Endothelial cell of umbilical vein (primary cell): ENCODE data around the gene NDUFB7. TPM values are rescaled to one million over a fixed set of nuclear protein-coding genes. Genes with fewer than 3 reads are reported as not detected.

ENCODE experiments used
- BruUV-seq: library from RNA; stranded (reverse); fragments of 400-500 nt; replicated peaks from 2 replicates; lab custom pipeline; 2021; lab: Mats Ljungman, UMichigan
- CTCF ChIA-PET: fragments of 300-600, 350-600 bp; sonication (Branson Sonifier 250); formaldehyde crosslinking; loops from one replicate; lab custom pipeline; 2021; ENCODE audit warnings: antibody characterized with exemption, inconsistent platforms; lab: Charles Lee
- POLR2A ChIA-PET: fragments of 300-600, 350-600 bp; sonication (Branson Sonifier 250); formaldehyde crosslinking; loops from one replicate; lab custom pipeline; 2021; ENCODE audit warnings: antibody characterized with exemption, inconsistent platforms; lab: Charles Lee
- DNase-seq: peaks from one replicate; pipeline ENCODE4 v3.0.0-alpha.2; 2011; ENCODE audit warnings: low read depth, low spot score
- FAIRE-seq: peaks from 2 replicates; lab custom pipeline; 2011; peaks lifted over from hg19 to GRCh38; lab: Jason Lieb, UNC
- H2AFZ ChIP-seq: 2 replicates; pipeline ENCODE4 v1.6.0; 2012; ENCODE audit warnings: low read depth, low read length, control low read depth, inconsistent platforms
- H3K27ac ChIP-seq: 2 replicates; pipeline ENCODE4 v1.5.1; 2011; ENCODE audit warnings: low read depth, mild to moderate bottlenecking, control low read depth, low read length, moderate library complexity; ENCODE audit not compliant: insufficient read depth
- H3K27me3 ChIP-seq, 2 experiments: 2 replicates each; pipeline versions ENCODE4 v1.6.0 to v1.6.1; 2011; ENCODE audit warnings: low read length in 2 of 2, mixed read lengths in 1 of 2; ENCODE audit not compliant: control insufficient read depth in 2 of 2, insufficient read depth in 2 of 2
- H3K36me3 ChIP-seq, 2 experiments: 2 replicates in 1 of 2; 3 replicates in 1 of 2; pipeline ENCODE4 v1.5.1; 2011; ENCODE audit warnings: low read length in 2 of 2, mild to moderate bottlenecking in 1 of 2, moderate library complexity in 1 of 2; ENCODE audit not compliant: control insufficient read depth in 2 of 2, insufficient read depth in 2 of 2; ENCODE audit errors: extremely low read depth in 1 of 2
- H3K4me1 ChIP-seq: 3 replicates; pipeline ENCODE4 v1.5.1; 2011; ENCODE audit warnings: mild to moderate bottlenecking, low read length; ENCODE audit not compliant: control insufficient read depth, insufficient read depth; ENCODE audit errors: extremely low read depth
- H3K4me2 ChIP-seq: 2 replicates; pipeline ENCODE4 v1.6.1; 2011; ENCODE audit warnings: low read length, control low read depth, mixed read lengths; ENCODE audit not compliant: insufficient read depth
- H3K4me3 ChIP-seq, 3 experiments: fragments of 200-600 bp in 1 of 3; sonication (generic), shearing (Covaris generic) in 1 of 3; replicated peaks in 1 of 3; 2 replicates each; pipeline ENCODE4 v1.5.1; 2011 to 2016; ENCODE audit warnings: control low read depth in 3 of 3, low read length in 3 of 3, mild to moderate bottlenecking in 2 of 3, inconsistent platforms in 1 of 3, low read depth in 1 of 3, moderate library complexity in 1 of 3; ENCODE audit not compliant: insufficient read depth in 1 of 3
- H3K79me2 ChIP-seq: 2 replicates; pipeline ENCODE4 v1.6.0; 2012; ENCODE audit warnings: low read length, inconsistent platforms; ENCODE audit not compliant: control insufficient read depth, insufficient read depth
- H3K9ac ChIP-seq: replicated peaks from 2 replicates; pipeline ENCODE3; 2011; ENCODE audit warnings: low read length, control low read depth; ENCODE audit not compliant: insufficient read depth; ENCODE audit errors: extremely low read depth
- H3K9me1 ChIP-seq: replicated peaks from 3 replicates; pipeline ENCODE4 v1.6.0; 2011; ENCODE audit warnings: mild to moderate bottlenecking, low read length; ENCODE audit not compliant: control insufficient read depth, insufficient read depth; ENCODE audit errors: extremely low read depth
- H3K9me3 ChIP-seq: replicated peaks from 2 replicates; pipeline ENCODE4 v1.5.1; 2012; ENCODE audit warnings: low read length, inconsistent platforms; ENCODE audit not compliant: control insufficient read depth, insufficient read depth
- H4K20me1 ChIP-seq: replicated peaks from 2 replicates; pipeline ENCODE3; 2011; ENCODE audit warnings: mild to moderate bottlenecking, low read length; ENCODE audit not compliant: control insufficient read depth, insufficient read depth; ENCODE audit errors: extremely low read depth
- EZH2 ChIP-seq: IDR thresholded peaks from 2 replicates; pipeline ENCODE4 v1.6.1; 2012; ENCODE audit warnings: borderline replicate concordance, low read depth, mild to moderate bottlenecking, moderate library complexity, low read length, inconsistent platforms; ENCODE audit not compliant: severe bottlenecking
- FOS ChIP-seq: IDR thresholded peaks from 2 replicates; pipeline ENCODE4 v1.6.1; 2011; ENCODE audit warnings: mild to moderate bottlenecking, low read length, moderate library complexity, borderline replicate concordance; ENCODE audit not compliant: insufficient read depth
- GATA2 ChIP-seq: IDR thresholded peaks from 2 replicates; pipeline ENCODE4 v1.7.0; 2011; ENCODE audit warnings: low read depth, mild to moderate bottlenecking, moderate library complexity, mixed read lengths, low read length; ENCODE audit not compliant: insufficient read length, insufficient read depth
- JUN ChIP-seq: IDR thresholded peaks from 2 replicates; pipeline ENCODE4 v1.6.1; 2011; ENCODE audit warnings: borderline replicate concordance, low read depth; ENCODE audit not compliant: insufficient read length, insufficient read depth
- MYC ChIP-seq: IDR thresholded peaks from one replicate; pipeline ENCODE4 v1.6.1; 2011; ENCODE audit warnings: mild to moderate bottlenecking, low read depth, low read length
- POLR2A ChIP-seq: IDR thresholded peaks from 2 replicates; pipeline ENCODE4 v1.6.1; 2012; ENCODE audit warnings: low read depth, mild to moderate bottlenecking, control low read depth, low read length
- POLR2AphosphoS5 ChIP-seq: IDR thresholded peaks from 2 replicates; pipeline ENCODE4 v1.6.1; 2012; ENCODE audit warnings: low read depth, mild to moderate bottlenecking, control low read depth, low read length, moderate library complexity; ENCODE audit not compliant: insufficient read depth
- dilution Hi-C: fragments of 300-500 bp; cut with MboI; formaldehyde crosslinking; loops from one replicate; pipeline ENCODE4 v1.15.0; 2019; ENCODE audit warnings: low sequenced_read_pairs; ENCODE audit not compliant: extremely low pct_ligation_motif_present
- intact Hi-C: fragments of 100-400 bp; cut with micrococcal nuclease; formaldehyde crosslinking; loops from one replicate; pipeline ENCODE4 v1.10.0; 2022
- polyA plus RNA-seq, 4 experiments: library from polyadenylated mRNA; depleted of rRNA in 3 of 4; stranded (reverse) in 3 of 4; unstranded in 1 of 4; fragments of >200 nt; gene quantifications; 2 replicates each; pipeline versions ENCODE4 v1.2.1 to v1.2.3, GENCODE V29; 2011 to 2012; ENCODE audit warnings: missing spikeins in 1 of 4
- total RNA-seq: library from RNA; stranded (reverse); gene quantifications from 2 replicates; pipeline ENCODE4 v1.2.3, GENCODE V29; 2021
- TF ChIP-seq, protein P1 (sequence below): IDR thresholded peaks from 2 replicates; pipeline ENCODE4 v1.6.1; 2011; ENCODE audit not compliant: insufficient read depth, insufficient read length
- TF ChIP-seq, protein P2 (sequence below), 2 donors: IDR thresholded peaks; 1 replicate in 1 of 2; 2 replicates in 1 of 2; pipeline ENCODE4 v1.5.1; 2011; ENCODE audit warnings: low read length in 2 of 2, mild to moderate bottlenecking in 2 of 2, moderate library complexity in 2 of 2, control low read depth in 1 of 2, inconsistent platforms in 1 of 2, low read depth in 1 of 2; ENCODE audit not compliant: insufficient read depth in 1 of 2; ENCODE audit errors: extremely low read depth in 1 of 2

Gene NDUFB7
- total and polyA plus RNA-seq, 2 donors (not counting 3 experiments of a cell fraction or from before 2014, with no cell fraction given), result 177 to 655 TPM

DNA sequence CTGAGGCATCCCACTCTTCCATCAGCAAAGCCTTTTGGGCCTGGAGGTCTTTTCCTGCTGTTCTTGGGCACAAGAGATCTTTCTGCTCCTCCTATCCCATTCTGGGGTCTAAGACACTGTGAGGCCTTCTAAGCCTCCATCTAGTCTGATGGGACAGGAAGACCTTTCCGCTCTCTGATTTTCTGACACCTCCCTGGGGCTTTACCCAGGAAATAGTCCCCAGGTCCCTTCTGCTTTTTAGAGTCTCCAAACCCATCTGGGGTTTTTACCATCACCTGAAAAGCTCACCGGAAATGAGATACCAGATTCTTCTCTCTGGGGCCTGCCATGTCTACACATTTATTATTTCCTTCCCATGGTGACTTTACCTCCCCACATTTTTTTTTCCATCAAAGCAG lies 32.1 kb upstream of the NDUFB7 start:
- intact Hi-C loops, result no loop called here
- BruUV-seq, result no TSS peak

More for the DNA sequence above, 32.1 kb upstream of the NDUFB7 start:
- Histone ChIP-seq H3K4me2 (no peak overlapping the region), H3K4me1 (no peaks in the 10 kb centered on the region), H3K36me3 (no peaks in the 10 kb centered on the region), H3K27me3 (no peaks in the 10 kb centered on the region), H4K20me1 (no peaks in the 10 kb centered on the region), H2AFZ (no peak overlapping the region), H3K9me1 (no peaks in the 10 kb centered on the region), H3K27ac (no peak overlapping the region), H3K4me3 (no peak overlapping the region), H3K79me2 (no peaks in the 10 kb centered on the region), H3K9me3 (no peaks in the 10 kb centered on the region), H3K9ac (no peak overlapping the region)
- ChIA-PET CTCF (no interaction called here), POLR2A (no interaction called here)
- DNase-seq (no peak), FAIRE-seq (no peak)
- TF ChIP-seq, protein P1, sequence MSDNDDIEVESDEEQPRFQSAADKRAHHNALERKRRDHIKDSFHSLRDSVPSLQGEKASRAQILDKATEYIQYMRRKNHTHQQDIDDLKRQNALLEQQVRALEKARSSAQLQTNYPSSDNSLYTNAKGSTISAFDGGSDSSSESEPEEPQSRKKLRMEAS, result no peak
- no peak for TF ChIP-seq MYC
- no peak for TF ChIP-seq POLR2AphosphoS5
- no peak for TF ChIP-seq POLR2A
- TF ChIP-seq, protein P2, sequence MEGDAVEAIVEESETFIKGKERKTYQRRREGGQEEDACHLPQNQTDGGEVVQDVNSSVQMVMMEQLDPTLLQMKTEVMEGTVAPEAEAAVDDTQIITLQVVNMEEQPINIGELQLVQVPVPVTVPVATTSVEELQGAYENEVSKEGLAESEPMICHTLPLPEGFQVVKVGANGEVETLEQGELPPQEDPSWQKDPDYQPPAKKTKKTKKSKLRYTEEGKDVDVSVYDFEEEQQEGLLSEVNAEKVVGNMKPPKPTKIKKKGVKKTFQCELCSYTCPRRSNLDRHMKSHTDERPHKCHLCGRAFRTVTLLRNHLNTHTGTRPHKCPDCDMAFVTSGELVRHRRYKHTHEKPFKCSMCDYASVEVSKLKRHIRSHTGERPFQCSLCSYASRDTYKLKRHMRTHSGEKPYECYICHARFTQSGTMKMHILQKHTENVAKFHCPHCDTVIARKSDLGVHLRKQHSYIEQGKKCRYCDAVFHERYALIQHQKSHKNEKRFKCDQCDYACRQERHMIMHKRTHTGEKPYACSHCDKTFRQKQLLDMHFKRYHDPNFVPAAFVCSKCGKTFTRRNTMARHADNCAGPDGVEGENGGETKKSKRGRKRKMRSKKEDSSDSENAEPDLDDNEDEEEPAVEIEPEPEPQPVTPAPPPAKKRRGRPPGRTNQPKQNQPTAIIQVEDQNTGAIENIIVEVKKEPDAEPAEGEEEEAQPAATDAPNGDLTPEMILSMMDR (IDR thresholded peaks at IDR 0.05; ENCODE audit: extremely low read depth in 1 of 2, insufficient read depth in 1 of 2, low read depth in 1 of 2, low read length in 2 of 2), result no peak
- TF ChIP-seq JUN, result no peak
- no peak for TF ChIP-seq GATA2
- TF ChIP-seq FOS, result no peak
- TF ChIP-seq EZH2, result no peak
- dilution Hi-C loops, result no loop called here
